Measurements from ENCODE around the gene RBM44.
A peak's percentile ranks its signal among the peaks of the same experiment; 100 is the strongest.

RBM44 gene

DNA sequence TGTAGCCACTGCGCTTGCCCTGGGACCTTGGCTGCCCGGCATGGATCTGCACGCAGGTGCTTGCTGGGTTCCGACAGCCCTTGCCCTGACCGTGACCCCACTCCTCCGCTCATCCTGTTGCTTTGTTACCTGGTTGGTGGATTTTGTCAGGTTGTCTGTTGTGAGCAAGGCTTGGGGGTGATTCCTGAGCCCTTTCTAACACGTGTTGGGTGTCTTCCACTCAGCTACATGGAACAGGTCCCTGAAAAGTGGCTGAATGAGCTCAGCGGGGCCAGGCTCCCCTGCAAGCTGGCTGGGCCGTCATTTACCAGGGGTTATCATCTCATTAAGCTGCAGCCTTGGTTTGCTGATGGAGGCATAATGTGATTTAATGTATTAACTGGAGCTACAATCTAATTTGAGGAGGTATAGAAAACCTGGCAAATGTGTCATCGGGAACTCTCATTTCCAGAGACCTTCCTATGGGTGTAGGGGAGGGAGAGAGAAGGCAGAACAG is 85.4 kb downstream of the RBM44 start:
- no peak for DNase-seq (ENCODE audit: low spot score)
- H3K27ac ChIP-seq = peak overlapping the region; percentile 35; the same call in 1 of the 2 replicates
- ChIA-PET CTCF (no interaction called here), POLR2A (ENCODE audit: low non-redundant PET) (no interaction called here)
- TF ChIP-seq, protein P1, sequence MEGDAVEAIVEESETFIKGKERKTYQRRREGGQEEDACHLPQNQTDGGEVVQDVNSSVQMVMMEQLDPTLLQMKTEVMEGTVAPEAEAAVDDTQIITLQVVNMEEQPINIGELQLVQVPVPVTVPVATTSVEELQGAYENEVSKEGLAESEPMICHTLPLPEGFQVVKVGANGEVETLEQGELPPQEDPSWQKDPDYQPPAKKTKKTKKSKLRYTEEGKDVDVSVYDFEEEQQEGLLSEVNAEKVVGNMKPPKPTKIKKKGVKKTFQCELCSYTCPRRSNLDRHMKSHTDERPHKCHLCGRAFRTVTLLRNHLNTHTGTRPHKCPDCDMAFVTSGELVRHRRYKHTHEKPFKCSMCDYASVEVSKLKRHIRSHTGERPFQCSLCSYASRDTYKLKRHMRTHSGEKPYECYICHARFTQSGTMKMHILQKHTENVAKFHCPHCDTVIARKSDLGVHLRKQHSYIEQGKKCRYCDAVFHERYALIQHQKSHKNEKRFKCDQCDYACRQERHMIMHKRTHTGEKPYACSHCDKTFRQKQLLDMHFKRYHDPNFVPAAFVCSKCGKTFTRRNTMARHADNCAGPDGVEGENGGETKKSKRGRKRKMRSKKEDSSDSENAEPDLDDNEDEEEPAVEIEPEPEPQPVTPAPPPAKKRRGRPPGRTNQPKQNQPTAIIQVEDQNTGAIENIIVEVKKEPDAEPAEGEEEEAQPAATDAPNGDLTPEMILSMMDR (conservative IDR thresholded peaks at IDR 0.05; ENCODE audit: low read depth) = no peak

- TF ChIP-seq, protein P1 (conservative IDR thresholded peaks at IDR 0.05; ENCODE audit: low read depth) = no peak
- DNase-seq (ENCODE audit: low spot score) = no peak
- peak overlapping the region; percentile 35 for H3K27ac ChIP-seq
- POLR2A ChIA-PET (ENCODE audit: low non-redundant PET) = interaction anchor here (0.5 kb wide), 1 partner anchor 1948 kb away, joined by 3 read pairs; no protein-coding TSS in a partner anchor
- CTCF ChIA-PET = no interaction called here
Measured at GRCh38 chr2:237884681-237885080, 86.1 kb downstream of the RBM44 start.

- TF ChIP-seq, protein P1 (conservative IDR thresholded peaks at IDR 0.05; ENCODE audit: low read depth) = no peak
- DNase-seq (ENCODE audit: low spot score) = no peak
- POLR2A ChIA-PET (ENCODE audit: low non-redundant PET) = interaction anchor here (0.5 kb wide), 1 partner anchor 1949 kb away, joined by 3 read pairs; no protein-coding TSS in a partner anchor
- CTCF ChIA-PET = no interaction called here
- H3K27ac ChIP-seq = peak overlapping the region; percentile 35
Measured at GRCh38 chr2:237885111-237885930, 86.7 kb downstream of the RBM44 start.

- H3K27ac ChIP-seq = peak overlapping the region; percentile 79; the same call in 1 of the 2 replicates
- POLR2A ChIA-PET (ENCODE audit: low non-redundant PET) = no interaction called here
Measured at GRCh38 chr2:237885931-237886684, 87.5 kb downstream of the RBM44 start.

DNA sequence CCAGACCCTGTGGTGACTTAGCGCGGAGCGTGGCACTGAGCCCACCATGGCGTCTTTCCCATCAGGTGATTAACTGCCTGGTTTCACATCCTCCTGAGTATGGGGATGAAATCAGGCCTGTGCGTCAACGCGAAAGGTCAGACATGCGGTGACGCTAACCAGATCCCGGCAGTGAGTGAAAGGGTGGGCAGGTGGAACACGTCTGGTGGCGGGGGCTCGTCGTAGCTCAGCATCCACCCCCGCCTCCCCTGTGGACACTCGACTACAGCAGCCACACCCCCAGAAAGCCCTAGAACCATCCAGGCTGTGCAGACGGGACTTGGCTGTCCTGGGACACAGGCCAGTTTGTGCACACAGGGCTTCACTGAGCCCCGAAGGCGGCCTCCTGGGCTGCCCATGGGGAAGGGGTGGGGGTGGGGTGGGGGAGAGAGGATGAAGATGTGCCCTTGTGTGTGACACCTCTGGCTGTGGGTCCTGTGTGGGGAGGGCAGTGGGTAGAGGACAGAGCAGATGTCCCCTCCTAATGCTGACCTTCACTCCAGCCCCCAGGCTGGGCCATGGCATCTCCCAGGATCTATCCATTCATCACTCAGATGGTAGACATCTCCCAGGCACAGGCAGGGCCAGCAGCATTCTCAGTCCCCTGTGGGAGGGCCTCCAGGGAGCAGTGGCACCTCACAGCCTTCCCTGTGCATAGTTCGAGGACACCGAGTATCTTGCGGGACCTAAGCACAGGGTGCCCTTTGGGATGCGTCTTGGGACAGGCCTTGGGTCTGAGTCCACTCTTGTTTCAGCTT is 88.3 kb downstream of the RBM44 start:
- DNase-seq (ENCODE audit: low spot score) = no peak
- TF ChIP-seq, protein P1 (conservative IDR thresholded peaks at IDR 0.05; ENCODE audit: low read depth) = no peak
- CTCF ChIA-PET = interaction anchor here (0.7 kb wide), 1 partner anchor 632 kb away, joined by 3 read pairs; no protein-coding TSS in a partner anchor
- peak overlapping the region; percentile 79 for H3K27ac ChIP-seq
- POLR2A ChIA-PET (ENCODE audit: low non-redundant PET) = no interaction called here

More at GRCh38 chr2:237885931-237886684, 87.5 kb downstream of the RBM44 start:
- CTCF ChIA-PET = interaction anchor here (0.7 kb wide), 1 partner anchor 631 kb away, joined by 3 read pairs; no protein-coding TSS in a partner anchor
- TF ChIP-seq, protein P1 (conservative IDR thresholded peaks at IDR 0.05; ENCODE audit: low read depth) = no peak
- no peak for DNase-seq (ENCODE audit: low spot score)

Measured in RWPE1 (cell line).